Suprapubic skin (tissue), 4 donors: Measurements from ENCODE around the gene SMAP2. TPM values are rescaled to one million over a fixed set of nuclear protein-coding genes. Genes with fewer than 3 reads are reported as not detected.
"Not testable (repeated sequence)": the region's sequence is repeated elsewhere in the genome, so short reads cannot be mapped to it uniquely, and the experiment has no call there.

Source experiments
- DNase-seq, 2 donors: peaks; one replicate each; pipeline ENCODE4 v3.0.0-alpha.2; 2019; ENCODE audit warnings: low spot score in 2 of 2
- H3K27ac ChIP-seq: fragments of 200-600 bp; sonication (generic); one replicate; pipeline ENCODE4 v1.5.1; 2019
- H3K27me3 ChIP-seq: fragments of 200-600 bp; sonication (generic); one replicate; pipeline ENCODE4 v1.5.1; 2019
- H3K36me3 ChIP-seq: fragments of 200-600 bp; sonication (generic); one replicate; pipeline ENCODE4 v1.5.1; 2019
- H3K4me1 ChIP-seq: fragments of 200-600 bp; sonication (generic); one replicate; pipeline ENCODE4 v1.5.1; 2019
- H3K4me3 ChIP-seq: fragments of 200-600 bp; sonication (generic); one replicate; pipeline ENCODE4 v1.5.1; 2019; ENCODE audit warnings: mild to moderate bottlenecking
- H3K9me3 ChIP-seq: fragments of 200-600 bp; sonication (generic); one replicate; pipeline ENCODE4 v1.5.1; 2019
- EP300 ChIP-seq: sonication (generic); formaldehyde crosslinking; IDR thresholded peaks from one replicate; pipeline ENCODE4 v1.6.1; 2017; ENCODE audit warnings: antibody characterized with exemption
- POLR2A ChIP-seq, 2 donors: fragments of 450-650 bp; IDR thresholded peaks; one replicate each; pipeline ENCODE4 v1.6.1; 2017; ENCODE audit warnings: antibody characterized with exemption in 2 of 2, mild to moderate bottlenecking in 2 of 2, moderate library complexity in 2 of 2
- POLR2AphosphoS5 ChIP-seq, 3 donors: sonication (generic); formaldehyde crosslinking; IDR thresholded peaks; one replicate each; pipeline ENCODE4 v1.6.1; 2017; ENCODE audit warnings: antibody characterized with exemption in 3 of 3
- WGBS: methylation state at CpG from one replicate; pipeline ENCODE4 v1.1.5; 2018; 5-methylcytosine and 5-hydroxymethylcytosine counted together
- total RNA-seq, 4 donors: library from RNA; depleted of rRNA; stranded (reverse); fragments of >200 nt; gene quantifications; one replicate each; pipeline ENCODE4 v1.1.0, GENCODE V29; 2016
- TF ChIP-seq, protein P1 (sequence below), 2 donors: fragments of 200-600 bp in 1 of 2; fragments of 450-650 bp in 1 of 2; sonication (generic) in 1 of 2; IDR thresholded peaks; one replicate each; pipeline ENCODE4 v1.5.1; 2016 to 2019; ENCODE audit warnings: antibody characterized with exemption in 2 of 2, mild to moderate bottlenecking in 1 of 2, moderate library complexity in 1 of 2

Gene SMAP2
- total RNA-seq, result 10 to 100 TPM; 17.0 to 32.2 (median 28.0) TPM

DNA sequence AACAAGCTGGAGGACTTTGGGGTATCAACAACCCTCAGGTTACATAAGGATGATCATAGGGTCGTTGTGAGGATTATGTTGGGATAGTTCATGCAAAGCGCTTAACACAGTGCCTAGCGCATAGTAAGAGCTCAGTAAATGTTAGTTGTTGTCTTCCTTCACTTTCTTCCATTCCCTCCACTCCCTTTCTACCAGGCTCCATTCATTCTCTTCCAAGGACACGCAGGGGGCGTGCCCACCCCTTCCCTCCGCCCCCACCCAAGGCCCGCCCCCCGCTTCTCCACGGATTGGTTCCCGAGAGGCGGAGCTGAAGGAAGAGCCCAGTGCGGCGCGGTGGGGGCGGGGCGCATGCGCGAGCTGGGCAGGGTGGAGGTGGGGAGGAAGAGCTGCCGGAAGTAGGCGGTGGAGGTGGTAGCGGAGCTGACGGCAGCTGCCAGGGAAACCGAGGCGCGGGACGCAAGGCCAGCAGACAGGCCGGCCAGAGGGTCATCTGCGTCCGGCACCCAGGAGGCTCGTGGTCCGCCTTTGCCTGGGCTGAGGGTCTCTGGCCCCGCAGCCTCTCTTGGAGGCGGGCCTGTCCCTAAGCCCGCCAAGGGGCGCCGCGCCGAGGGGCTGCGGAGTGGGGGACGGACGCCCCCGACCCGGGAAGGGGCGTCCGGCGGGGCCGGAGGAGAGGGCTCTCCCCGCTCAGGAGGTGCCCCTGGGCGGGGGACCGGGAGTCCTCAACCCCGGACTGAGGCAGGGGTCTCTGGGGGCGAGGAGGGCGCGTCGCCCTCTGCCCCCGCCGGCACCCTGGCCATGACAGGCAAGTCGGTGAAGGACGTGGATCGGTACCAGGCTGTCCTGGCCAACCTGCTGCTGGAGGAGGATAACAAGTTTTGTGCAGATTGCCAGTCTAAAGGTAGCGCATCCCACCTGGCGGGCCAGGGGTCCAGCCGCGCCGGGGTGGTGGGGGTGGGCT lies at the start of gene SMAP2:
Gene SMAP2, plus strand, starts transcription at position 405 of the 961 bp plus-strand sequence. Its CDS starts 394 bp downstream, at position 799.
- 1% methylated on average over 35 of the region's 65 CpGs for WGBS
- Histone ChIP-seq H3K4me1 (peaks cover 18% of the 10 kb centered on the region), H3K9me3 (no peaks in the 10 kb centered on the region), H3K36me3 (no peaks in the 10 kb centered on the region), H3K4me3 (peak within 1 kb of the TSS; percentile 91), H3K27me3 (no peaks in the 10 kb centered on the region), H3K27ac (peak within 1 kb of the TSS; percentile 89)
- peak; percentile 96 to 97 for DNase-seq
- TF ChIP-seq POLR2AphosphoS5 (IDR thresholded peaks at IDR 0.05) (no peak), POLR2A (IDR thresholded peaks at IDR 0.05) (peak in 1 of 2 donors; percentile 62)

DNA sequence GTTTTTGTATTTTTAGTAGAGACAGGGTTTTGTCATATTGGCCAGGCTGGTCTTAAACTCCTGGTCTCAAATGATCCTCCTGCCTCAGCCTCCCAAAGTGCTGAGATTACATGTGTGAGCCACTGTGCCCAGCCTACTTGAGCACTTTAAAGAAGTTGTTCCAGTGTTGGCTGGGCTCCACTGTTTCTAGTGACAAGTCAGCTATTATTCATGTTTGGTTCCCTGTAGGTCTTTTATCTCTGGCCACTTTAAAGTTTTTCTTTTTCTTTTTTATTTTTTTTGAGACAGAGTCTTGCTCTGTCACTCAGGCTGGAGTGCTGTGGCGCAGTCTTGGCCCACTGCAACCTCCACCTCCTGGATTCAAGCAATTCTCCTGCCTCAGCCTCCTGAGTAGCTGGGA lies 42.1 kb upstream of the SMAP2 start:
- H3K36me3 ChIP-seq, DNase-seq, H3K9me3 ChIP-seq, H3K4me1 ChIP-seq, H3K4me3 ChIP-seq, H3K27me3 ChIP-seq, H3K27ac ChIP-seq: not testable (repeated sequence)
- 88% methylated on average over 1 of the region's 1 CpG for WGBS

DNA sequence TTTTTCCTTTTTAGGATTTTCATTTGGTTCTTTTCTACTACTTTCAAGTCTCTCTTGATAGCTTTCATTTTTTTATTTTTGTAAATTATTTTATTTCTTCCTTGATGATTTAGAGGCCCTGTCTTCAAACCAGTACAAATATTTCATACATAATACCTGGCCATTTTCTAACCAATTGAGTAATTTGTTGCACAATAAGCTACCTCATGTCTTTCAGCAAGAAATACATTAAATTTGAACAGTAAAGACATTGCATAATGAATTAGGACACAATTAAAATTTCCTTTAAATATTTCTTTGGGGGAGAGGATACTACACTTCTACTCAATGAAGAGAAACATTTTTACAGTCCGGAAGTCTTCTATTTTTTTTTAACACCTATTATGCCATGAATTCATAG lies 40.8 kb upstream of the SMAP2 start:
- Histone ChIP-seq H3K4me3 (no peak overlapping the region), H3K36me3 (no peaks in the 10 kb centered on the region), H3K4me1 (no peaks in the 10 kb centered on the region), H3K27me3 (no peaks in the 10 kb centered on the region), H3K9me3 (no peaks in the 10 kb centered on the region), H3K27ac (no peak overlapping the region)
- TF ChIP-seq EP300, result no peak
- no peak for TF ChIP-seq POLR2AphosphoS5 (IDR thresholded peaks at IDR 0.05)
- no peak for TF ChIP-seq POLR2A (IDR thresholded peaks at IDR 0.05)
- TF ChIP-seq, protein P1, sequence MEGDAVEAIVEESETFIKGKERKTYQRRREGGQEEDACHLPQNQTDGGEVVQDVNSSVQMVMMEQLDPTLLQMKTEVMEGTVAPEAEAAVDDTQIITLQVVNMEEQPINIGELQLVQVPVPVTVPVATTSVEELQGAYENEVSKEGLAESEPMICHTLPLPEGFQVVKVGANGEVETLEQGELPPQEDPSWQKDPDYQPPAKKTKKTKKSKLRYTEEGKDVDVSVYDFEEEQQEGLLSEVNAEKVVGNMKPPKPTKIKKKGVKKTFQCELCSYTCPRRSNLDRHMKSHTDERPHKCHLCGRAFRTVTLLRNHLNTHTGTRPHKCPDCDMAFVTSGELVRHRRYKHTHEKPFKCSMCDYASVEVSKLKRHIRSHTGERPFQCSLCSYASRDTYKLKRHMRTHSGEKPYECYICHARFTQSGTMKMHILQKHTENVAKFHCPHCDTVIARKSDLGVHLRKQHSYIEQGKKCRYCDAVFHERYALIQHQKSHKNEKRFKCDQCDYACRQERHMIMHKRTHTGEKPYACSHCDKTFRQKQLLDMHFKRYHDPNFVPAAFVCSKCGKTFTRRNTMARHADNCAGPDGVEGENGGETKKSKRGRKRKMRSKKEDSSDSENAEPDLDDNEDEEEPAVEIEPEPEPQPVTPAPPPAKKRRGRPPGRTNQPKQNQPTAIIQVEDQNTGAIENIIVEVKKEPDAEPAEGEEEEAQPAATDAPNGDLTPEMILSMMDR (IDR thresholded peaks at IDR 0.05), result no peak
- DNase-seq, result no peak
- WGBS, result 94% methylated on average over 1 of the region's 1 CpG

DNA sequence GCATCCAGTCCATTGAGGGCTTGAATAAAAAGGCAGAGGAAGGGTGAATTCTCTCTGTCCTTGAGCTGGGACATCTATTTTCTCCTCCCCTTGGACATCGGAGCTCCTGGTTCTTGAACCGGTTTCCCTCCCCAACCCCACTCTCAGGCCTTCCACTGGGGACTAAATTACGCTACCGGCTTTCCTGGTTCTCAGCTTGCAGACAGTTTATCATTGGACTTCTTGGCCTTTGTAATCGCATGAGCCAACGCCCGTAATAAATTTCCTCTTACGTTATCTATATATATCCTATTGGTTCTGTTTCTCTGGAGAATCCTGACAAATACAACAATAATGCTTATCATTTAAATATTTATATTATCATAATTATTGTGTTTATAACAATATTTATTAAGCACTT lies 36.1 kb upstream of the SMAP2 start:
- WGBS, result 82% methylated on average over 8 of the region's 8 CpGs
- peaks cover 4% of the 10 kb centered on the region for H3K27me3 ChIP-seq
- peaks cover 5% of the 10 kb centered on the region for H3K4me1 ChIP-seq
- no peak overlapping the region for H3K4me3 ChIP-seq
- TF ChIP-seq POLR2A (IDR thresholded peaks at IDR 0.05) (no peak), POLR2AphosphoS5 (IDR thresholded peaks at IDR 0.05) (no peak), EP300 (no peak)
- TF ChIP-seq, protein P1 (IDR thresholded peaks at IDR 0.05), result no peak
- H3K27ac ChIP-seq, result no peak overlapping the region
- no peak for DNase-seq
- no peaks in the 10 kb centered on the region for H3K36me3 ChIP-seq
- no peaks in the 10 kb centered on the region for H3K9me3 ChIP-seq

DNA sequence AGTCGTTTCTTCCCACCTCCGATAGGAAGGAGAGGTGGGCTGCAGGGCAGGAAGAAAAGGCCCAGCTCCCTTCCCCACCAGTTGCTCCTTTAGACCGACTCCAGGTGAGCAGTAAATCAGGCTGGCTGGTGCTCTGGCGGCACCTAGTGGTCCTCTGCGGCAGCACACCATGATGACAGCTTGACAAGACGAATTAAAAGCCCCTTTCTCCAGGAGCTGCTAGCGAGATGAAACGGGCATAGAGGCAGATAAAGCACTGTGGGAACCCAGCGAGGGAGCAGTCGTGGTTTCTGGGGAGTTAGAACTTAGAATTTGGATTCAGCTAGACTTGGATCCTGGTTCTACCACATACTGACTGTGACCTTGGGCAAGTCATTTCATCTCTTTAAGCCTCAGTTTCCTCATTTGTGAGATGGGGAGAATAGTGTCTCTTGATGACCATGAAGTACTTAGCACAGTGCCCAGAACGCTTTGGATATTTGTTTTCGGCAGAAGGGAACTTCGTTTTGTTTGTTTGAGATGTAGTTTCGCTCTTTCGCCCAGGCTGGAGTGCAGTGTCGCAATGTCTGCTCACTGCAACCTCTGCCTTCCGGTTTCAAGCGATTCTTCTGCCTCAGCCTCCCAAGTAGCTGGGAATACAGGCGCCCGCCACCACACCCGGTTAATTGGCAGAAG lies 34.6 kb upstream of the SMAP2 start:
- peak in 1 of 2 donors; percentile 80 for DNase-seq
- peaks cover 5% of the 10 kb centered on the region for H3K4me1 ChIP-seq
- H3K9me3 ChIP-seq, result no peaks in the 10 kb centered on the region
- H3K27ac ChIP-seq, result no peak overlapping the region
- 32% methylated on average over 21 of the region's 21 CpGs for WGBS
- no peaks in the 10 kb centered on the region for H3K36me3 ChIP-seq
- TF ChIP-seq POLR2AphosphoS5 (IDR thresholded peaks at IDR 0.05), result no peak
- TF ChIP-seq, protein P1 (IDR thresholded peaks at IDR 0.05), result peak; percentile 92 to 96
- peaks cover 4% of the 10 kb centered on the region for H3K27me3 ChIP-seq
- no peak overlapping the region for H3K4me3 ChIP-seq
